C4-2B (cell line): ENCODE results near the gene ARHGEF28.

Experiments used
- CTCF ChIP-seq: fragments of 450-650 bp; conservative IDR thresholded peaks from 2 replicates; pipeline ENCODE4 v1.5.1; 2017; ENCODE audit warnings: mild to moderate bottlenecking
- ZFX ChIP-seq: fragments of 450-650 bp; IDR thresholded peaks from 2 replicates; pipeline ENCODE4 v1.6.1; 2017

GRCh38 chr5:73909474-73909873 lies 283.5 kb downstream of the ARHGEF28 start:
- no peak for TF ChIP-seq CTCF
- no peak for TF ChIP-seq ZFX
